SK-N-MC (cell line): Measurements from ENCODE around the gene GRK2.

Experiments
- DNase-seq: peaks from one replicate; pipeline ENCODE4 v3.0.0-alpha.2; 2011; ENCODE audit warnings: low read depth, low spot score
- H3K27ac ChIP-seq: fragments of 200-600 bp; sonication (generic); 2 replicates; pipeline ENCODE4 v1.5.1; 2016; ENCODE audit warnings: mixed run types
- H3K36me3 ChIP-seq: fragments of 200-600 bp; sonication (generic); 2 replicates; pipeline ENCODE4 v1.6.1; 2017; ENCODE audit warnings: antibody characterized with exemption, low read length, mixed read lengths; ENCODE audit not compliant: insufficient read depth
- H3K4me3 ChIP-seq: fragments of 200-600 bp; sonication (generic); 2 replicates; pipeline ENCODE4 v1.5.1; 2016
- H3K9ac ChIP-seq: fragments of 200-600 bp; sonication (generic); 2 replicates; pipeline ENCODE4 v1.8.0; 2017; ENCODE audit warnings: mixed run types, mixed read lengths; ENCODE audit not compliant: insufficient read length
- H3K9me3 ChIP-seq: fragments of 200-600 bp; sonication (generic); 2 replicates; pipeline ENCODE4 v1.6.1; 2017; ENCODE audit warnings: low read depth, mild to moderate bottlenecking, antibody characterized with exemption, low read length, moderate library complexity, mixed read lengths
- EZH2 ChIP-seq: fragments of 200-600 bp; sonication (generic); IDR thresholded peaks from one replicate; pipeline ENCODE4 v1.6.1; 2017; ENCODE audit warnings: antibody characterized with exemption
- FOXP2 ChIP-seq: optimal IDR thresholded peaks from 2 replicates; pipeline ENCODE3; 2011; ENCODE audit warnings: mild to moderate bottlenecking, moderate library complexity; ENCODE audit not compliant: insufficient read depth; ENCODE audit errors: extremely low read length, control extremely low read depth
- POLR2AphosphoS5 ChIP-seq: IDR thresholded peaks from 2 replicates; pipeline ENCODE4 v1.6.1; 2012; ENCODE audit warnings: mild to moderate bottlenecking, low read depth, low read length, borderline replicate concordance

GRK2 gene

DNA sequence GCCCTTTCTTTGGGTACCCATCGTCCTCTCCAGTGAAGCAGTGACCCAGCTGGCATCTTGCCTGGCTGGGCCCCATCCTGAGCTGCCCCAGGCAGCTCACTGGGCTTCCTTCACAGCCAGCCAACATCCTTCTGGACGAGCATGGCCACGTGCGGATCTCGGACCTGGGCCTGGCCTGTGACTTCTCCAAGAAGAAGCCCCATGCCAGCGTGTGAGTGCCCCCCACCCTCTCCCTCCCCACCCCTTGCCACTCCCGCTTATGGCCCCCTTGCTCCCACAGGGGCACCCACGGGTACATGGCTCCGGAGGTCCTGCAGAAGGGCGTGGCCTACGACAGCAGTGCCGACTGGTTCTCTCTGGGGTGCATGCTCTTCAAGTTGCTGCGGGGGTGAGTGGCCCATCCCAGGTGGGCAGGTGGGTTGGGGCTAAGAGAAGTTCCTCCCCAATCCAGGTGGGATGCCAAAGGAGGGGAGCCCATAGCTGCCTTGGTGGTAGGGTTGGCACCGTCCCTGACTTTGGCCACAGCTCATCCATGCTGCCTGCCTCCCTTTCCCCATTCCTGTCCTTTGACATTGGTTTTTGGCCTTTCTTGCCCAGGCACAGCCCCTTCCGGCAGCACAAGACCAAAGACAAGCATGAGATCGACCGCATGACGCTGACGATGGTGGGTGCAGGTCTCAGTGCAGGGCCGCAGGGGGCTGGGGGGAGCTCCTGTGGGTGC lies 16.0 kb downstream of the GRK2 start:
- TF ChIP-seq FOXP2 (no peak), POLR2AphosphoS5 (no peak), EZH2 (no peak)
- no peak overlapping the region for H3K9ac ChIP-seq
- no peaks in the 10 kb centered on the region for H3K9me3 ChIP-seq
- DNase-seq, result no peak
- peaks cover 61% of the 10 kb centered on the region for H3K36me3 ChIP-seq
- no peak overlapping the region for H3K27ac ChIP-seq
- no peak overlapping the region for H3K4me3 ChIP-seq

DNA sequence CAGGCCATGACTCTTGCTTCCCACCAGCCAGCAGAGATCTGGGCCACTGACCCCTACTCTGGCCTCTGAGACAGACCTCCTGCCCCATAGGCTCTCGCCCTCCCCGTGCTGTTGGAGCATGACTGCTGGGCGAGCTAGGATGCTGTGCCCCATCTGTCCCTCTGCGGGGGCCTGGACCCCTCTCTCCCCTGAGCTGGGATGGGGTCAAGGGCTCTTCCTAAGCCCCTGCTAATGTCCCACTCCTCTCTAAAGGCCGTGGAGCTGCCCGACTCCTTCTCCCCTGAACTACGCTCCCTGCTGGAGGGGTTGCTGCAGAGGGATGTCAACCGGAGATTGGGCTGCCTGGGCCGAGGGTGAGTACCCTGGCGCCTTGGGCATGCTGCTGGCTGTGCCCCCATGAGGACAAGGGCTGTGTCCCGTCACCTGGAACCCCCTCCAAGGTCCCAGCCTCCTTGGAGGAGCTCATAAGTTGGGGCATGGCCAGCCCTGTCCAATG lies 16.7 kb downstream of the GRK2 start:
- H3K9ac ChIP-seq, result no peak overlapping the region
- H3K27ac ChIP-seq, result no peak overlapping the region
- DNase-seq, result no peak
- H3K4me3 ChIP-seq, result no peak overlapping the region
- TF ChIP-seq EZH2, result no peak
- TF ChIP-seq POLR2AphosphoS5, result no peak
- TF ChIP-seq FOXP2, result no peak
- peaks cover 58% of the 10 kb centered on the region for H3K36me3 ChIP-seq
- H3K9me3 ChIP-seq, result no peaks in the 10 kb centered on the region

DNA sequence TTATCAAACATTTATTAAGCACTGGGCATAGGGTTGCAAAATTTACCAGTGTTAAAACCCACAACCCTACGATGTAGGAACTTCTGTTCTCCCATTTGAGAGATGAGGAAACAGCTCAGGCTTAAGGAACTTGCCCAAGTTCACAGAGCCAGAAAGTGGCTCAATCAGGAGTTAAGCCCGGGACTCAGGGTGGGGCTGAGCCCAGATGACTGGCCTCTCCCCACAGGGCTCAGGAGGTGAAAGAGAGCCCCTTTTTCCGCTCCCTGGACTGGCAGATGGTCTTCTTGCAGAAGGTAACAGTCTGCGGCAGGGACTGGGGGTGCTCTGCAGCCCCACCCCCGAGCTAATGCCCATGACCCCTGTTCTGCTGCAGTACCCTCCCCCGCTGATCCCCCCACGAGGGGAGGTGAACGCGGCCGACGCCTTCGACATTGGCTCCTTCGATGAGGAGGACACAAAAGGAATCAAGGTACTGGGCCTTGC lies 17.2 kb downstream of the GRK2 start:
- TF ChIP-seq EZH2 (no peak), FOXP2 (no peak), POLR2AphosphoS5 (no peak)
- Histone ChIP-seq H3K27ac (peak overlapping the region; percentile 19; the same call in 1 of the 2 replicates), H3K36me3 (peaks cover 56% of the 10 kb centered on the region), H3K9ac (no peak overlapping the region), H3K9me3 (no peaks in the 10 kb centered on the region), H3K4me3 (no peak overlapping the region)
- DNase-seq, result no peak

DNA sequence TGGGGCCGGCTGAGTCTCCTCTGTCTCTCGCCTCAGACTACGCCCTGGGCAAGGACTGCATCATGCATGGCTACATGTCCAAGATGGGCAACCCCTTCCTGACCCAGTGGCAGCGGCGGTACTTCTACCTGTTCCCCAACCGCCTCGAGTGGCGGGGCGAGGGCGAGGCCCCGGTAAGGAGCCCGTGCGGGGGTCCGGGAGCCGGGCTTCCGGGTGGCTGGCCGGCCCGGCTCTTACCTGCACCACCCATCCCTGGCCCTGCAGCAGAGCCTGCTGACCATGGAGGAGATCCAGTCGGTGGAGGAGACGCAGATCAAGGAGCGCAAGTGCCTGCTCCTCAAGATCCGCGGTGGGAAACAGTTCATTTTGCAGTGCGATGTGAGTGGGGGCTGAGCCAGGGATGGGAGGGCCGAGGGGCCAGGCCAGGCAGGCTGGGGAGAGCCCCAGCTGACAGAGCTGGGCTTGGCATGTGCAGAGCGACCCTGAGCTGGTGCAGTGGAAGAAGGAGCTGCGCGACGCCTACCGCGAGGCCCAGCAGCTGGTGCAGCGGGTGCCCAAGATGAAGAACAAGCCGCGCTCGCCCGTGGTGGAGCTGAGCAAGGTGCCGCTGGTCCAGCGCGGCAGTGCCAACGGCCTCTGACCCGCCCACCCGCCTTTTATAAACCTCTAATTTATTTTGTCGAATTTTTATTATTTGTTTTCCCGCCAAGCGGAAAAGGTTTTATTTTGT lies 18.7 kb downstream of the GRK2 start:
- Histone ChIP-seq H3K9me3 (no peaks in the 10 kb centered on the region), H3K27ac (0 out of 2 replicates have a peak overlapping the region, but pooled peaks have one; percentile 9), H3K9ac (no peak overlapping the region), H3K4me3 (no peak overlapping the region), H3K36me3 (peaks cover 45% of the 10 kb centered on the region)
- DNase-seq, result no peak
- no peak for TF ChIP-seq EZH2
- TF ChIP-seq FOXP2, result no peak
- no peak for TF ChIP-seq POLR2AphosphoS5

DNA sequence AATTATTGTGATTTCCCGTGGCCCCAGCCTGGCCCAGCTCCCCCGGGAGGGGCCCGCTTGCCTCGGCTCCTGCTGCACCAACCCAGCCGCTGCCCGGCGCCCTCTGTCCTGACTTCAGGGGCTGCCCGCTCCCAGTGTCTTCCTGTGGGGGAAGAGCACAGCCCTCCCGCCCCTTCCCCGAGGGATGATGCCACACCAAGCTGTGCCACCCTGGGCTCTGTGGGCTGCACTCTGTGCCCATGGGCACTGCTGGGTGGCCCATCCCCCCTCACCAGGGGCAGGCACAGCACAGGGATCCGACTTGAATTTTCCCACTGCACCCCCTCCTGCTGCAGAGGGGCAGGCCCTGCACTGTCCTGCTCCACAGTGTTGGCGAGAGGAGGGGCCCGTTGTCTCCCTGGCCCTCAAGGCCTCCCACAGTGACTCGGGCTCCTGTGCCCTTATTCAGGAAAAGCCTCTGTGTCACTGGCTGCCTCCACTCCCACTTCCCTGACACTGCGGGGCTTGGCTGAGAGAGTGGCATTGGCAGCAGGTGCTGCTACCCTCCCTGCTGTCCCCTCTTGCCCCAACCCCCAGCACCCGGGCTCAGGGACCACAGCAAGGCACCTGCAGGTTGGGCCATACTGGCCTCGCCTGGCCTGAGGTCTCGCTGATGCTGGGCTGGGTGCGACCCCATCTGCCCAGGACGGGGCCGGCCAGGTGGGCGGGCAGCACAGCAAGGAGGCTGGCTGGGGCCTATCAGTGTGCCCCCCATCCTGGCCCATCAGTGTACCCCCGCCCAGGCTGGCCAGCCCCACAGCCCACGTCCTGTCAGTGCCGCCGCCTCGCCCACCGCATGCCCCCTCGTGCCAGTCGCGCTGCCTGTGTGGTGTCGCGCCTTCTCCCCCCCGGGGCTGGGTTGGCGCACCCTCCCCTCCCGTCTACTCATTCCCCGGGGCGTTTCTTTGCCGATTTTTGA lies 19.5 kb downstream of the GRK2 start:
- Histone ChIP-seq H3K36me3 (peaks cover 43% of the 10 kb centered on the region), H3K9ac (no peak overlapping the region)
- TF ChIP-seq EZH2, result no peak
- TF ChIP-seq FOXP2, result no peak
- no peak for TF ChIP-seq POLR2AphosphoS5

DNA sequence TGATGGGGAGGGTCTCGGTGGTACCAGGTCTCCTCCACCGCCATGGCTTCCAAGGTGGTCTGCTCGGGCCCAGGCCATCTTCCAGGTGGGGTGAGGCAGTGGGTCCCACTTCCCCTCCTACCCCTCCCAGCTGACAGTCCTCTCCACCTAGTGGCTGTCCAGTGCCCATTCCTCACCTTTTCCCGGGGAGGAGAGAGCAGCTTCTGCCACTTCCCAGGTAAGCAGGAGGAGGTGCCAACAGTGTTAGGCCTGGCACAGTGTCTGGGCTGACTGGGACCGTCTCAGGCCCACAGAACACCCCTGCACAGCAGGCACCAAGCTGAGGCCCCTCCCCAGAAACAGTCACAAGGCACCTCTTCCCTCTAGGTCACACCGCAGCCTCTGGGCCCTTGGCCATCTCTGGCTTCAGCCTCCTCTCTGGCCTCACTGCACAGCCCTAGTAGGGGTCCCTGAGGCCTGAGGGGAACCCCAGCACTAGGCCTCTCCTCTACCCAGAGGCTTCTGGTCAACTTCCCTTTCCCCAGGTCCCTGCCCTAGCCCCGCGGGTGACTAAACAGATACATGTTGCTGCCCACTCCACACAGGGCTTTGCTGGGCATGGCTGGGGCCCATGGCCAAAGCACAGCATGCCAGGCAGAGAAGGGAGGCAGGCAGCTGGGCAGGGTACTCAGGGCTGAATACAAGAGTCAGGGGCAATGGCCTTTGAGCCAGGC lies 20.5 kb downstream of the GRK2 start:
- Histone ChIP-seq H3K9ac (peak overlapping the region; percentile 22), H3K27ac (peak overlapping the region; percentile 97), H3K36me3 (peaks cover 43% of the 10 kb centered on the region), H3K9me3 (no peaks in the 10 kb centered on the region), H3K4me3 (no peak overlapping the region)
- TF ChIP-seq FOXP2, result no peak
- no peak; the same call in 1 of the 2 replicates for TF ChIP-seq POLR2AphosphoS5
- DNase-seq, result no peak

More for the DNA sequence above, 19.5 kb downstream of the GRK2 start:
- no peak for DNase-seq
- Histone ChIP-seq H3K9me3 (no peaks in the 10 kb centered on the region), H3K27ac (peak overlapping the region; percentile 97), H3K4me3 (no peak overlapping the region)

DNA sequence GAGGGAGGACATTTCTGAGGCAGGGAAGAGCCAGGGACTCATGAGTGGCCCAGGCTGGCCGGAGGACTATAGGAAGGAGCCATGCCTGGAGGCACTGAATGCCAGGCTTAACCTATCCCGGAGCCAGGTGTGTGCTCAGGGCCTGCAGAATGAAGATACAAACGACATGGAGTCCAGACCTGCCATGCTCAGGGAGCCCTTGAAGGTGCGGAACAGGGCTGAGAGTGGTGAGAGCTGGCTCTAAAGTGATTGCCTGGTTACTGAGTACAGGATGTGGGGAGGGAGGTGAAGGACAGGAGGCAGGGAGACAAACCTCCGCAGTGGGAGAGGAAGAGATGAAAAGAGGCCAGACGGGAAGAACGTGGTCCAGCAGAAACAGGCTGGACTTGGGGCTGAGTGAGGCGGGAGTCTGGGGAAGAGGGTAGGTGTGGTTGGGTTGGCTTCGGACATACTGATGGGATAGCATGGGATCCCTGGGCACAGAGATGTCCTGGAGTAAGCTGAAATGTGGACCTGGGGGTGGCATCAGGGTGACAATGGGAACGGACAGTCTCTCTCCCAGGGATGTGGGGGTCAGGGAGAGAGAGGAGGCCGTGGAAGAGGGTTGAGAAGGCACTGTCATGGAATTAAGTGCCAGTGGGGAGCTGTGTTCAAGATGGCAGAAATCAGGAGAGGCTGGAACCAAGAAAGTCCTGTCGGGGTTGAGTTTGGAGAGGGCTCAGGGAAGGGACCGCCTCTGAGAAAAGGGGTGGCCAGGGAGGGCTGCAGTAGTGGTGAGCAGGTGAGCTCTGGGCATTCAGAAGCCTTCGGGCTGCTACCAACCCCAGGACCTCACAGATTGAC lies 21.3 kb downstream of the GRK2 start:
- peaks cover 43% of the 10 kb centered on the region for H3K36me3 ChIP-seq

More for the DNA sequence above, 21.3 kb downstream of the GRK2 start:
- peak overlapping the region; percentile 86 for H3K4me3 ChIP-seq
- H3K27ac ChIP-seq, result peak overlapping the region; percentile 97
- DNase-seq, result no peak
- H3K9ac ChIP-seq, result peak overlapping the region; percentile 74
- TF ChIP-seq EZH2 (no peak), POLR2AphosphoS5 (no peak; the same call in 1 of the 2 replicates), FOXP2 (no peak)
- H3K9me3 ChIP-seq, result no peaks in the 10 kb centered on the region
